HG03108 (cell line): Measurements from ENCODE around the gene FRAS1.
"Not testable (repeated sequence)": the region's sequence is repeated elsewhere in the genome, so short reads cannot be mapped to it uniquely, and the experiment has no call there.

Experiments
- ATAC-seq: cut with Tn5 transposase; IDR thresholded peaks from one replicate; pipeline ENCODE4 v1.9.1; 2021; ENCODE audit warnings: moderate library complexity; ENCODE audit not compliant: unreplicated experiment

Gene FRAS1

GRCh38 chr4:78313754-78314120, 256.6 kb downstream of the FRAS1 start:
- no peak for ATAC-seq

GRCh38 chr4:78318126-78318525, 261.0 kb downstream of the FRAS1 start:
- ATAC-seq = no peak

GRCh38 chr4:78320349-78320935, 263.3 kb downstream of the FRAS1 start:
- no peak for ATAC-seq

DNA sequence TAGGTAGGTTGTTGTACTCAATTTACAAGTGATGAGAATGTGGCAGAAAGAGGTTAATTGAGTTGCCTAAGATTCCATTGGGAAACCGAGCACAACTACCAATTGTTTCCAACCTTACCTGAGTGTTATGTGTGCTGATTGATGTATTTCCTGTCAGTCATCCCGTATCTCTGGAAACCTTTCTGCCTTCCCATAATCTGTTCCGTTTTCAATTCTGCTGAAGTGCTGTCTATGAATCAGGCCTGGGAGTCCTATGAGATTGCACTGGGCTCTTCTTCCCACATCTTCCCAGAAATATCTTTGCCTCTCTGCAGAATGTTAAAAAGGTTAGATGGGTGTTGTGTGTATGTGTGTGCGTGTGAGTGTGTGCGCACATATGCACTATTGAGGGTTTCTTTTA, 264.9 kb downstream of the FRAS1 start:
- ATAC-seq = no peak

- ATAC-seq = no peak
Measured at GRCh38 chr4:78323439-78323838, 266.3 kb downstream of the FRAS1 start.

DNA sequence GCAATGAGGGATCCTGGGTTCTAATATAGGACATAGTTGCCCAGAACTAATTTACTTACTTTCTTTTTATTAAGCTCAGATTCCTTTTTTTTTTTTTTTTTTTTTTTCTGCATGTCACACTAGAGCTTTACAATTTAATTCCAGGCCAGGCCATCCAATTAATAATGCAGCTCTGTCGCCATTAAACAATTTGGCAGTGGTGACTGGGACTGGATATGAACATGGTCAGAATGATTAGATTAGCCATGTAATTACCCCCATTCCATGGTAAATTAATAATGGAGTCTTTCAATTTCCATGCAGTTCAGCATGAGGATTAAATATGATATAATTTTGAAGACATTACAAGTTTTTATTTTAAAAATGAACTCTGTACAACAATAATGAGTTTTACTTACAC, 267.5 kb downstream of the FRAS1 start:
- ATAC-seq = no peak

DNA sequence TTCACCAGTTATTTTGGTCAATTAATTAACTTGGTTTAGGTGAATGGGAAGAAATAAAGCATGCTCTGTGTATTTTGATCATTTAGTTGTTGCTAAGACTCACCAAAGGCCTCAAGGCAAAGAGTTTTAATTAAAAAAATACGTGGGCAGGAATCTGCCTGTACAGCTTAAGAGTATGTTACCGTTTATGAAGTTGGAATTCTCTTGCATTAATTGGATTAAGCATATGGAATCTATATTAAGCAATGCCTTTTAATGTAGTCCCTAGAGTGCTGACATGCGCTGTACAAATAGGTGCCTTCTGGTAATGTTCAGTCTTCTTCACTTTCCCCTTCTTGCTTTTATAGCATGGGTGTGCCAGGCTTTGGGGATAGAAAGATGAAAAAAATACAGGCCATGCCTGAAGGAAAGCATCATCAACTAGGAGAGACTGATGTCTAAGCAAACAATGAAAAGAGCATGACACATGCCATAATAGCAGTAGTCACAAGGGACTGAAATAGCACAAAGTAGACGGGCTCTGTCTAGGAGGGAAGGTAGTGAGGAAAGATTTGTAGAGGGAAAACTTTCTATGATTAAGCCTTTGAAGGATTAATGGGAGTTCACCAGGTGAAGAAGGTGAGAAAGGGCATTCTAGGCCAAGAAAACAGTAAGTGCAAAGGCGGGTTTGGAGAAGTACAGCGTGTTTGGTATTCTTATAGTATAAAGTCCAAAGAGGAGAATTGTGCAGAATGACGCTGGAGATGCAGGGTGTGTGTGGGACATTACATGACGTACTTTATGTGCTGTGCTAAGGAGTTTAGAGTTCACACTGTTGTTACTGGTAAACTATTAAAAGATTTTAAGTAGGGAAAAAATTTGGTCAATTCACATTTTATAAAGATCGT, 268.4 kb downstream of the FRAS1 start:
- ATAC-seq = no peak

- not testable (repeated sequence) for ATAC-seq
Measured at GRCh38 chr4:78328591-78328990, 271.5 kb downstream of the FRAS1 start.

- no peak for ATAC-seq
Measured at GRCh38 chr4:78331186-78331585, 274.1 kb downstream of the FRAS1 start.

DNA sequence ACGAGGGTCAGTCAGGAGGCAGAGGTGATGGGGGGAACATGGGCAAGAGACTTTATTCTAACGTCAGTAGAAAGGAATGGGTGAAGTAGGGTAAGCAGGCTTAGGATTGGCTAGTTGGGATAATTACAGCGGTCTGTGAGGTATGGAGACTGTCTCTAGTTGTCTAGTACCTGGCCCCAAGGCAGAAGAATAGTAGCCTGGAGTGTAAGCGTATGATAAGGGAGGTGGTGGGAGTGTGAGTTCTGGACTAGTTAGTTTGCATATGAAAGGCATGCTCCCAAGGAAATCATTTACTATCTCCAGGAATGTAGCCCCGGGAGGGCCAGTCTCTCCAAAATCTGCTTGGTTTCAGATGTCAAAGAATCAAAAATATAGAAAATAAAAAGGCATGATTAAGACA, 274.8 kb downstream of the FRAS1 start:
- ATAC-seq = no peak

- ATAC-seq = no peak
Measured at GRCh38 chr4:78332976-78333375, 275.9 kb downstream of the FRAS1 start.

DNA sequence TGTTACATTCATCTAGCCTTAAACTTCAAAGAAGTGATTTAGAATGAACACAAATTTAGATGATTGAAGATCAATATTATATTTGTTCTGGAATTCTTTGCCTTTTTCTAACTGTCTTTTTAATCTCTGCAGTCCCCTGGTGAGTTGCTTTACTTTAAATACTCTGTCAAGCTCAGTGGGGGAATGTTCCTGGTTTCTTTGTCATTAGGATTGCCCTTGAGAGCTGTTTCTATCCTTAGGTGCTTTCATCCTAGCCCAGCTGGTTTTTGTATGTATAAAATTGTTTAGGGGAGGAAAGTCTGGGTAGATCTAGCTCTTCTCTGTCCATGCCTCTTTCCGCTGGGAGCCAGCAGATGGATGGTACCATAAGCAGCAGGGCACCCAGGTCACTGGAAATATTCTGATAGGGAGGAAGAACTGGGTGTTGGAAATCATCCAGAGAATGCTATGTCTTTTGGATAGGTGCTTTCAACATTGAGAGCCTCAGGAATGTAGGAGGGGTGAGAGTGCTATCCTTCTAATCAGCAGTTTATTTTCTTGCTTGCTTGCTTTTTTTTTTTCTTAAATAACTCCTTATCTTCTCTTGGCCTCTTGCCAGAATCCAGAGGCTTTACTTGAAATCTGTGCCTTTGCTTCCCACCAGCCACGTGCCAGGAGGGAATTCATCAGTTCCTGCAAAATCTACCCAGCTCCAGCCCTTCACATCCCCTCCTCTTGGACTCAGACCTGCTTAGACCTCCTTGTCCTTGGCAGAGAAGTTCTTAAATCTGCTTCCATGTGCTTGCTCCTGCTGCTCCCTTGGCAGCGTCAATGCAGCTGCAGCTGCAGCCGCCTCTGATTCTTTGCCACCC, 279.2 kb downstream of the FRAS1 start:
- ATAC-seq = no peak

- ATAC-seq = no peak
Measured at GRCh38 chr4:78337244-78338020, 280.3 kb downstream of the FRAS1 start.

DNA sequence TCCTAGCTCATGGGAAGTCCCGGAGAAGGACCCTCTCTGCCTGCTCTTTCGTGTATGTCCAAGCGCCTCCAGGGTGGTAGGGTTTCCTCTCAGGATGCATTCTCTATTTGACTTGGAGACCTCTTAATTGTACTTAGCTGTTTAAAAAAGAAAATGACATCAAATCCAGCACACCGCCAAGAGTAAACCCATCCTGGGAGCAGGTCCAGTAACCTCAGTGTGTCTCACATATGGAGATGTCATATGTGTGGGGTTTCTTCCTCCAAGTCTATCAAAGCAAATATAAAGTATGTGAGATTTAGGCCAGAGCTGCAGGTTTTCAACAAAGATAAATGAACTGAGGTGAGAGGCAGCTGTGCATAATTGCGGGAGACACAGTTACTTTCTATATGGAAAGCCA, 285.0 kb downstream of the FRAS1 start:
- no peak for ATAC-seq

DNA sequence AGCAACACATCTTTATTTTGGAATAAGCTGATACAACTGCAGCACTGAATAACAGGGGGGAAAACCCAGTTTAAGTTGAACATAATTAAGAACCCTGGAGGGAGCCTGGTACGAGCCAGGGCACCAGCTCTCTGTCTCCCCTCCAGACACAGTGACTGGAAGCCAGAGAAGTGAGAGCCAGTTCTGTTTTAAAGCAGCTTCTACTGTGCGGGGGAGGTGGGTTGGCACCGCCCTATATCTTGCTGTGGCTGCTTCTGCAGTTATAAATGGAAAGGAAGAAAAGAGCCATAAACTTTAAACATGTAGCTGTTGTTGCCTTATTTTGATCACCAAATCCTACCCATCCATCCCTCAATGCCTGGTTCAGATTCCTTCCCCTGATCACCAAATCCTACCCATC, 286.6 kb downstream of the FRAS1 start:
- no peak for ATAC-seq

DNA sequence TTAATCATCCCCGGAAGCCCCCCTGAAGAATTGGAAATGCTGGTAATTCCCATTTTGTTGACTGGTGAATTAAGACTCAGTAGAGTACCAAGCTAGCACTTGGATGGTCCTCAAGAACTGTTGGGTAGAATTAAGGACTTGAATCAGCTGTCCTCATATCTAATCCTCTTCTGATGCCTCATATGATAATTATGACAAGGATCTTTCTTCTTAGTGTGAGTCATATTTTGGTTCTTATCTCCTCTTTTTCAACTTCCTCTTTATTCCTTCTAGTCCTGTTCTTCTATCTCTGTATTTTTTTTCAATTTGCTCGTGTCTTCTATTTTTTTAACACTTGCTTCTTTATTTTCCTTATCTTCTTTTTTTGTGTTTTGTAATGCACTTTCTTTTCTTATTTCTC, 288.1 kb downstream of the FRAS1 start:
- ATAC-seq = no peak

DNA sequence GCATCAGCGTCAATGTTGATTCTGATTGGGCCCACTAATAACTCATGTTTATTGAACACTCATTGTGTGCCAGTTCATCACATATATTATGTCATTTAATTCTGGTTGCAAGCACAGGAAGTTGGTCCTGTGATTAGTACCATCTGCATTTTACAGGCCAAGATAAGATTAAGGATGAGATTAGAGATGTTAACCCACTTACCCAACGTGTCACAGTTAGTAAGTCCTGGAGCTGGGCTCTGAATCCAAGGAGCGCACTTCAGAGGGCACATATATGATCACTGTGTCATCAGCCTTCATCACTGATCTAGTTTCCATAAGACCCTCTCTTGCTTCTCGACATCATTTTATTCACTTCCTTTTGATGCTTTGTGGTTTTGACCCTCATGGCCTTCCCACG, 289.1 kb downstream of the FRAS1 start:
- ATAC-seq = no peak

DNA sequence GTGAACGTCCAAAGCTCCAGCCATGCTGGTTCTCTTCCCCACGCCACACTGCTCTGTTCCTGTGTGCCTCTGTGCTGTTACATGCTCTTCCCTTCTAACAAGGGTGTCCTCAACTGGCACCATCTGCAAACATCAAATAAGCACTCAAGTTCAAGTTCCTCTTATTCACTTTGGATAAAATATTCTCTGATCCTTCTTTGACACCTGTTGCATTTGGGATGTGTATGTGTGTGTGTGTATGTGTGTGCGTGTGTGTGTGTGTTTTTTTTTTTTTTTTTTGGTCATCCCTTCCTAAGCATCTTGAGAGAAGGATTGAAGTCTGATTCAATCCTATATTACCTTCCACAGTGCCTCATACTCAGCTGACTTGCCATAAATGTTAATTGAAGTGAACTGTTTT, 290.4 kb downstream of the FRAS1 start:
- ATAC-seq = no peak

GRCh38 chr4:78353921-78354320, 296.8 kb downstream of the FRAS1 start:
- no peak for ATAC-seq

DNA sequence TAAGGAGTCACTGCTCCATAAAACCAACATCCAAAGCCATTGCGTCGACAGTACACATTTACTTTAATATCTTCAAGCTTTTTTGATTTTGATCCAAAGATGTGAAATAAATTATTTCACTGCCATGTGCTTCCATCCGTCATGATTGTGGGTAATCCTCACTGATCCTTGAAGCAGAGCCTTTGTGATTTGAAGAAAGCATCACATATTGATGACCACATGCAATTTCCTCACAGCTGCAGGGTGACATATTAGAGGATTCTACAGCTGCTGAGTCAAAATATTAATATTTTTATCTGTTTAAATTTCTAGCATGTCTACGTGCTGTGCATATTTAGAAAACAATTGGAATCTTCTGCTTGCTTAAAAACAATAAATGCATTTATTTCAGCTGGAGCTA, 297.7 kb downstream of the FRAS1 start:
- no peak for ATAC-seq

GRCh38 chr4:78355306-78355705, 298.2 kb downstream of the FRAS1 start:
- ATAC-seq = no peak
